Neural cell (in vitro differentiated cells): Measurements from ENCODE around the gene LY6G5B.

Source experiments
- CTCF ChIP-seq: fragments of 450-650 bp; IDR thresholded peaks from 2 replicates; pipeline ENCODE4 v1.5.1; 2014; ENCODE audit warnings: antibody characterized with exemption, mild to moderate bottlenecking, moderate library complexity; ENCODE audit not compliant: poor library complexity, severe bottlenecking
- MXI1 ChIP-seq: fragments of 450-650 bp; conservative IDR thresholded peaks from 2 replicates; pipeline ENCODE4 v1.6.1; 2014; ENCODE audit warnings: antibody characterized with exemption, mild to moderate bottlenecking; ENCODE audit not compliant: poor library complexity, severe bottlenecking
- POLR2AphosphoS5 ChIP-seq: IDR thresholded peaks from 2 replicates; pipeline ENCODE4 v1.6.1; 2012

GRCh38 chr6:31701666-31702404 lies 32.1 kb downstream of the LY6G5B start:
- no peak for TF ChIP-seq CTCF
- no peak for TF ChIP-seq POLR2AphosphoS5
- TF ChIP-seq MXI1, result no peak
